Adrenal gland (tissue), 12 donors: ENCODE results near the gene ERBB3. TPM values are rescaled to one million over a fixed set of nuclear protein-coding genes. Genes with fewer than 3 reads are reported as not detected.

Experiments
- DNase-seq, 7 donors: peaks; one replicate each; pipeline ENCODE4 v3.0.0-alpha.2; 2019 to 2020
- H3K27ac ChIP-seq, 5 donors: fragments of 200-600 bp; sonication (generic) in 4 of 5; 1 replicate in 3 of 5; 2 replicates in 2 of 5; pipeline versions ENCODE4 v1.5.1 to v1.8.0; 2016 to 2020; ENCODE audit warnings: mild to moderate bottlenecking in 1 of 5
- H3K27me3 ChIP-seq: fragments of 200-600 bp; 2 replicates; pipeline ENCODE4 v1.8.0; 2021
- H3K36me3 ChIP-seq, 2 donors: fragments of 200-600 bp; replicated peaks in 1 of 2; 1 replicate in 1 of 2; 2 replicates in 1 of 2; pipeline versions ENCODE4 v1.5.1 to v1.8.0; 2018 to 2022
- H3K4me1 ChIP-seq, 2 donors: fragments of 200-600 bp; replicated peaks in 1 of 2; 1 replicate in 1 of 2; 2 replicates in 1 of 2; pipeline versions ENCODE4 v1.5.1 to v1.8.0; 2018 to 2021
- H3K4me3 ChIP-seq, 4 donors: fragments of 200-600 bp; sonication (generic) in 3 of 4; one replicate each; pipeline ENCODE4 v1.5.1; 2016 to 2018
- H3K9me3 ChIP-seq, 3 donors: fragments of 200-600 bp; sonication (generic) in 1 of 3; replicated peaks in 1 of 3; 1 replicate in 2 of 3; 2 replicates in 1 of 3; pipeline versions ENCODE4 v1.5.1 to v1.8.0; 2016 to 2021
- CTCF ChIP-seq, 6 experiments: fragments of 450-650 bp in 4 of 6; fragments of 200-600 bp in 2 of 6; sonication (generic) in 1 of 6; IDR thresholded peaks; 1 replicate in 5 of 6; 2 replicates in 1 of 6; pipeline versions ENCODE4 v1.5.1 to v1.8.0; 2016 to 2021; ENCODE audit warnings: antibody characterized with exemption in 6 of 6, mild to moderate bottlenecking in 2 of 6, moderate library complexity in 1 of 6
- POLR2A ChIP-seq, 2 donors: fragments of 450-650 bp; IDR thresholded peaks; one replicate each; pipeline ENCODE4 v1.6.1; 2017; ENCODE audit warnings: antibody characterized with exemption in 2 of 2, mild to moderate bottlenecking in 2 of 2, moderate library complexity in 1 of 2
- WGBS, 4 donors: extraction: QIAGEN DNeasy Blood & Tissue Kit in 2 of 4; methylation state at CpG; one replicate each; pipeline versions ENCODE4 v1.1.5 to v1.1.7; 2013 to 2017; 5-methylcytosine and 5-hydroxymethylcytosine counted together
- intact Hi-C, 2 donors: fragments of 100-400 bp; cut with DNase I; formaldehyde crosslinking; loops; one replicate each; pipeline versions ENCODE4 v1.14.1 to v1.15.0; 2022 to 2023
- polyA plus RNA-seq, 3 donors: library from polyadenylated mRNA; stranded (reverse); fragments of 200-250 nt in 2 of 3; fragments of 350-450 nt in 1 of 3; fragmentation: Illumina TruSeq in 1 of 3; extraction: RNeasy Lipid Tissue Mini Kit (QIAGEN cat#74804) in 1 of 3; gene quantifications; one replicate each; pipeline ENCODE4 v1.2.3, GENCODE V29; 2013 to 2014
- total RNA-seq, 9 donors: library from RNA; depleted of rRNA in 4 of 9; stranded (reverse); fragments of >200 nt in 4 of 9; fragments of 120-200 nt in 1 of 9; fragmentation: NEBNext Ultra II Directional in 1 of 9; extraction: Animal tissue kit (Norgen Biotek cat#: 25700) in 1 of 9; gene quantifications; one replicate each; pipeline versions ENCODE4 v1.1.0 to v1.2.4, GENCODE V29; 2013 to 2023
- donor health status: healthy with polysubstance abuse.
- donor health status: Bipolar disorder and iron deficiency.
- donor health status: DM: yes; HTN: yes; CAD: no.
- donor health status: DM: no; HTN: no; CAD: no.
- donor health status: DM: no; HTN: no; CAD: no.
- donor health status: DM: yes; HTN: yes; CAD: no.

Gene ERBB3
- total and polyA plus RNA-seq, 12 donors, result 1.3 to 25.7 (median 1.9) TPM

- WGBS, 4 donors, result 83 to 90% (median 83%) methylated on average over 3 of the region's 3 CpGs
- Histone ChIP-seq H3K4me3 (no peak overlapping the region), H3K9me3 (no peaks in the 10 kb centered on the region), H3K36me3 (peaks cover 0 to 47% of the 10 kb centered on the region in 2 donors), H3K4me1 (peaks cover 15% of the 10 kb centered on the region in 2 donors), H3K27ac (peak overlapping the region in 1 of 5 donors; percentile 10), H3K27me3 (no peaks in the 10 kb centered on the region)
- DNase-seq, result no peak
- TF ChIP-seq POLR2A (IDR thresholded peaks at IDR 0.05) (no peak), CTCF (IDR thresholded peaks at IDR 0.05) (no peak)
- intact Hi-C loops, result no loop called here
Observed at GRCh38 chr12:56145217-56145616, 65.3 kb downstream of the ERBB3 start.

DNA sequence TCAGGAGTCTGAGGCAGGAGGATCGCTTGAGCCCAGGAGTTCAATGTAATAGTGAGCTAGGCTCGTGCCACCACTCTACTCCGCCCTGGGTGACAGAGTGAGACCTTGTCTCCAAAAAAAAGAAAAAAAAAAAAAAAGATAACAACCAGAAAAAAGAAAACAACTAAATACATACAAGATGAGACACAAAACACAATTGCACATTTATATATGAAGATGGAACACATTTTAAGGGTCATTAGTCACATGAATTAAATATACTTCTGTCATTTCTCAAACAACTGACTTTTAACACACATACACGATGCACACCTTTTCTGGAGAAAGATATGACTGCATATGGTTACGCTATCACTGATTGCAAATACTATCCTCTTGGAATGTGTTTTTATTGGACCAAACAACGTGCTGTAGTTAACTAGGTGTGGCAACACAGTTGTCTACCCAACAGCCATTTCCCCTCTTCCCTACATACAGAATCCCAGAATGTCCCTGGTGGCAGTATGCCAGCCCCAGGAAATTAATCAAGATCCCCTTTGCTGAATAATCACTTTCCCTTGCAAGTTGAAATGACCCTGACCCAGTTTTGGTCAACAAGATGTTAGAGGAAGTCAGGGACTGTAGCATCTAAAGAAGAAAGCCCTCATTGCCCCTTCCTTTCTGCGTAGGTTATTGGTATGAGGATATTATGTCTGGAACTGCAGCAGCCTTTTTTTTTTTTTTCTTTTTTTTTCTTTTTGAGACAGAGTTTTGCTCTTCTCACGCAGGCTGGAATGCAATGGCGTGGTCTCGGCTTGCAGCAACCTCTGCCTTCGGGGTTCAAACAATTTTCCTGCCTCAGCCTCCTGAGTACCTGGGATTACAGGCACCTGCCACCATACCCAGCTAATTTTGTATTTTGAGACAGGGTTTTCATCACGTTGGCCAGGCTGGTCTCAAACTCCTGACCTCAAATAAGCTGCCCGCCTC lies 66.8 kb downstream of the ERBB3 start:
- DNase-seq, result peak; percentile 66 to 87 (median 77)
- H3K27ac ChIP-seq, result peak overlapping the region; percentile 51 to 81 (median 69)
- peak in 1 of 2 donors; percentile 7 for TF ChIP-seq POLR2A (IDR thresholded peaks at IDR 0.05)
- TF ChIP-seq CTCF (IDR thresholded peaks at IDR 0.05), result no peak
- no peak overlapping the region for H3K4me3 ChIP-seq
- intact Hi-C loops, result no loop called here
- no peaks in the 10 kb centered on the region for H3K9me3 ChIP-seq
- 33 to 37% (median 35%) methylated on average over 13 of the region's 13 CpGs for WGBS, 4 donors
- H3K27me3 ChIP-seq, result no peaks in the 10 kb centered on the region
- H3K36me3 ChIP-seq, result peaks cover 0 to 34% of the 10 kb centered on the region in 2 donors
- peaks cover 23 to 28% of the 10 kb centered on the region in 2 donors for H3K4me1 ChIP-seq

DNA sequence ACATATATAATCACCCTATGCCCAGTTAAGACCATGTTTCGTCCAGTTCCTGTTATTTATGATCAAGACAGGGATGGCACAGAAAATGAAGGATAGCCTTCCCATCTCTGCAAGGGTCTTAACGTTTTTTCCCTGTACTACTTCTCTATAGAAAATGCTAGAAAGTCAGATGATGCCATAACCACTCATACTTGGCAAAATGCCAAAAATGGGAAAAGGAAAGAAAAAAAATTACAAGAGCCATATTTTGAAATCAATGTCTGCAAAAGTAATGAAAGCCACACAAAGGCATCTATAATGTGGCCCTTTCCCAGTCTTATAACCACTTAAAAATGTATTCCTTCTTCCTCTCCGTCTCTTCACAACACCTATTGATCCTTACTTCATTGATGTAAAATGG lies 70.6 kb downstream of the ERBB3 start:
- H3K36me3 ChIP-seq, result no peaks in the 10 kb centered on the region
- no peaks in the 10 kb centered on the region for H3K9me3 ChIP-seq
- intact Hi-C loops, result no loop called here
- no peak for DNase-seq
- no peak overlapping the region for H3K4me3 ChIP-seq
- WGBS, 4 donors, result 61 to 64% (median 62%) methylated on average over 3 of the region's 3 CpGs
- no peaks in the 10 kb centered on the region for H3K27me3 ChIP-seq
- H3K4me1 ChIP-seq, result peaks cover 30 to 36% of the 10 kb centered on the region in 2 donors
- peak overlapping the region in 1 of 5 donors; percentile 97 for H3K27ac ChIP-seq
- TF ChIP-seq CTCF (IDR thresholded peaks at IDR 0.05), result no peak
- no peak for TF ChIP-seq POLR2A (IDR thresholded peaks at IDR 0.05)

GRCh38 chr12:56151672-56152131 lies 71.7 kb downstream of the ERBB3 start:
- H3K27ac ChIP-seq, result peak overlapping the region; percentile 80 to 97 (median 95)
- intact Hi-C loops, result no loop called here
- no peaks in the 10 kb centered on the region for H3K36me3 ChIP-seq
- H3K27me3 ChIP-seq, result no peaks in the 10 kb centered on the region
- H3K4me3 ChIP-seq, result peak overlapping the region in 3 of 4 donors; percentile 20 to 59 (median 38)
- peaks cover 23 to 29% of the 10 kb centered on the region in 2 donors for H3K4me1 ChIP-seq
- peak in 6 of 7 donors; percentile 57 to 84 (median 63) for DNase-seq
- H3K9me3 ChIP-seq, result no peaks in the 10 kb centered on the region
- TF ChIP-seq POLR2A (IDR thresholded peaks at IDR 0.05), result no peak
- peak; percentile 19 to 76 (median 59) for TF ChIP-seq CTCF (IDR thresholded peaks at IDR 0.05)
- 5 to 11% (median 9%) methylated on average over 12 of the region's 12 CpGs for WGBS, 4 donors
